H9 (cell line): ENCODE data around the gene LRRK1. TPM values are rescaled to one million over a fixed set of nuclear protein-coding genes. Genes with fewer than 3 reads are reported as not detected.

Source experiments
- DNase-seq: peaks from one replicate; pipeline ENCODE4 v3.0.0-alpha.2; 2017
- H2AFZ ChIP-seq: one replicate; pipeline ENCODE4 v1.6.1; 2013; ENCODE audit warnings: mild to moderate bottlenecking, low read length, control low read depth, moderate library complexity
- H2AK5ac ChIP-seq: 2 replicates; pipeline ENCODE4 v1.6.1; 2013; ENCODE audit warnings: low read length, control low read depth, mixed read lengths; ENCODE audit not compliant: insufficient read length
- H2BK120ac ChIP-seq: one replicate; pipeline ENCODE4 v1.6.1; 2013; ENCODE audit warnings: low read depth, mild to moderate bottlenecking, low read length, control low read depth, inconsistent platforms; ENCODE audit not compliant: poor library complexity, severe bottlenecking
- H2BK12ac ChIP-seq: 2 replicates; pipeline ENCODE4 v1.6.1; 2013; ENCODE audit warnings: low read length, control low read depth, mixed read lengths, low read depth; ENCODE audit not compliant: insufficient read length
- H2BK15ac ChIP-seq: 2 replicates; pipeline ENCODE4 v1.6.1; 2013; ENCODE audit warnings: low read depth, low read length, control low read depth
- H2BK20ac ChIP-seq: one replicate; pipeline ENCODE4 v1.6.1; 2013; ENCODE audit warnings: low read depth, mild to moderate bottlenecking, low read length, control low read depth, inconsistent platforms; ENCODE audit not compliant: poor library complexity, severe bottlenecking
- H2BK5ac ChIP-seq: 2 replicates; pipeline ENCODE4 v1.6.1; 2013; ENCODE audit warnings: low read length, control low read depth, mixed read lengths; ENCODE audit not compliant: insufficient read length
- H3K14ac ChIP-seq: 2 replicates; pipeline ENCODE4 v1.6.1; 2013; ENCODE audit warnings: low read length, control low read depth; ENCODE audit not compliant: insufficient read depth
- H3K18ac ChIP-seq: 2 replicates; pipeline ENCODE4 v1.6.1; 2013; ENCODE audit warnings: low read depth, mild to moderate bottlenecking, mixed read lengths, low read length, control low read depth; ENCODE audit not compliant: insufficient read length
- H3K23ac ChIP-seq: 2 replicates; pipeline ENCODE4 v1.6.1; 2013; ENCODE audit warnings: low read length, control low read depth, mixed read lengths, low read depth; ENCODE audit not compliant: insufficient read length
- H3K23me2 ChIP-seq: 2 replicates; pipeline ENCODE4 v1.6.1; 2013; ENCODE audit warnings: low read depth, mild to moderate bottlenecking, mixed read lengths, low read length, control low read depth; ENCODE audit not compliant: insufficient read length, poor library complexity, severe bottlenecking
- H3K27ac ChIP-seq: 2 replicates; pipeline ENCODE4 v1.5.1; 2013; ENCODE audit warnings: low read length, control low read depth, mixed read lengths, low read depth; ENCODE audit not compliant: insufficient read length
- H3K27me3 ChIP-seq: 2 replicates; pipeline ENCODE4 v1.6.1; 2013; ENCODE audit warnings: low read length, control low read depth, inconsistent platforms; ENCODE audit not compliant: insufficient read depth
- H3K4ac ChIP-seq: 2 replicates; pipeline ENCODE4 v1.6.1; 2013; ENCODE audit warnings: low read depth, mild to moderate bottlenecking, control low read depth, inconsistent platforms, low read length, moderate library complexity
- H3K4me1 ChIP-seq: 2 replicates; pipeline ENCODE4 v1.6.1; 2013; ENCODE audit warnings: low read length, control low read depth, inconsistent platforms; ENCODE audit not compliant: insufficient read depth
- H3K4me2 ChIP-seq: 2 replicates; pipeline ENCODE4 v1.6.1; 2013; ENCODE audit warnings: low read length, control low read depth, mixed read lengths; ENCODE audit not compliant: insufficient read length, insufficient read depth
- H3K56ac ChIP-seq: 2 replicates; pipeline ENCODE4 v1.6.1; 2013; ENCODE audit warnings: low read depth, mild to moderate bottlenecking, mixed read lengths, low read length, control low read depth; ENCODE audit not compliant: insufficient read length
- H3K79me1 ChIP-seq: 2 replicates; pipeline ENCODE4 v1.6.1; 2013; ENCODE audit warnings: low read depth, mild to moderate bottlenecking, moderate library complexity, low read length, control low read depth, inconsistent platforms; ENCODE audit not compliant: insufficient read depth, poor library complexity, severe bottlenecking
- H3K79me2 ChIP-seq: 2 replicates; pipeline ENCODE4 v1.6.1; 2013; ENCODE audit warnings: low read length, control low read depth, inconsistent platforms; ENCODE audit not compliant: insufficient read depth
- H3K9ac ChIP-seq: 2 replicates; pipeline ENCODE4 v1.6.1; 2013; ENCODE audit warnings: low read length, control low read depth, mixed read lengths; ENCODE audit not compliant: insufficient read length; ENCODE audit errors: extremely low read depth
- H3K9me3 ChIP-seq: one replicate; pipeline ENCODE4 v1.6.1; 2013; ENCODE audit warnings: low read depth, low read length, inconsistent platforms; ENCODE audit not compliant: control insufficient read depth
- H3T11ph ChIP-seq: one replicate; pipeline ENCODE4 v1.6.1; 2013; ENCODE audit warnings: mild to moderate bottlenecking, low read length, control low read depth, inconsistent platforms
- H4K20me1 ChIP-seq: one replicate; pipeline ENCODE4 v1.6.1; 2013; ENCODE audit not compliant: control insufficient read depth, insufficient read length, insufficient read depth
- H4K5ac ChIP-seq: 2 replicates; pipeline ENCODE4 v1.6.1; 2013; ENCODE audit warnings: low read depth, mild to moderate bottlenecking, mixed read lengths, low read length, control low read depth; ENCODE audit not compliant: insufficient read length
- H4K8ac ChIP-seq: replicated peaks from 2 replicates; pipeline ENCODE4 v1.6.1; 2013; ENCODE audit warnings: low read length, control low read depth, mixed read lengths, low read depth; ENCODE audit not compliant: insufficient read length
- H4K91ac ChIP-seq: 2 replicates; pipeline ENCODE4 v1.6.1; 2013; ENCODE audit warnings: low read depth, mild to moderate bottlenecking, moderate library complexity, mixed read lengths, low read length, control low read depth; ENCODE audit not compliant: insufficient read length
- H3K27ac Mint-ChIP-seq, 3 experiments: 2 replicates in 2 of 3; 3 replicates in 1 of 3; pipeline ENCODE4 v1.8.0; 2020 to 2021; ENCODE audit warnings: mixed read lengths in 3 of 3, mild to moderate bottlenecking in 1 of 3, moderate library complexity in 1 of 3
- H3K27me3 Mint-ChIP-seq: 2 replicates; pipeline ENCODE4 v1.8.0; 2021; ENCODE audit warnings: low read depth, mild to moderate bottlenecking, moderate library complexity, mixed read lengths
- H3K36me3 Mint-ChIP-seq, 3 experiments: 2 replicates in 2 of 3; 3 replicates in 1 of 3; pipeline ENCODE4 v1.8.0; 2020 to 2021; ENCODE audit warnings: low read depth in 3 of 3, mixed read lengths in 3 of 3; ENCODE audit not compliant: insufficient read depth in 1 of 3
- H3K4me1 Mint-ChIP-seq, 2 experiments: 2 replicates each; pipeline ENCODE4 v1.8.0; 2020; ENCODE audit warnings: mixed read lengths in 2 of 2
- H3K4me3 Mint-ChIP-seq, 2 experiments: 2 replicates in 1 of 2; 3 replicates in 1 of 2; pipeline ENCODE4 v1.8.0; 2020 to 2021; ENCODE audit warnings: mild to moderate bottlenecking in 2 of 2, mixed read lengths in 2 of 2, moderate library complexity in 1 of 2
- H3K9me3 Mint-ChIP-seq, 2 experiments: 2 replicates in 1 of 2; 3 replicates in 1 of 2; pipeline ENCODE4 v1.8.0; 2020; ENCODE audit warnings: mild to moderate bottlenecking in 2 of 2, mixed read lengths in 2 of 2, moderate library complexity in 1 of 2
- CTCF ChIP-seq: fragments of 200-600 bp; sonication (generic); conservative IDR thresholded peaks from 3 replicates; pipeline ENCODE4 v1.8.0; 2021; ENCODE audit warnings: antibody characterized with exemption, mild to moderate bottlenecking
- WGBS: extraction: QIAGEN DNeasy Blood & Tissue Kit; methylation state at CpG from one replicate; pipeline ENCODE4 v1.1.7; 2013; ENCODE audit warnings: missing lambda C conversion rate, low lambda C conversion rate, mixed read lengths; ENCODE audit not compliant: insufficient read length; ENCODE audit errors: extremely low coverage; 5-methylcytosine and 5-hydroxymethylcytosine counted together
- total RNA-seq: library from RNA; stranded (reverse); gene quantifications from 2 replicates; pipeline ENCODE4 v1.2.1, GENCODE V29; 2021

Gene LRRK1
- total RNA-seq, 1 experiment from 2014 or later, result 4.0 TPM

DNA sequence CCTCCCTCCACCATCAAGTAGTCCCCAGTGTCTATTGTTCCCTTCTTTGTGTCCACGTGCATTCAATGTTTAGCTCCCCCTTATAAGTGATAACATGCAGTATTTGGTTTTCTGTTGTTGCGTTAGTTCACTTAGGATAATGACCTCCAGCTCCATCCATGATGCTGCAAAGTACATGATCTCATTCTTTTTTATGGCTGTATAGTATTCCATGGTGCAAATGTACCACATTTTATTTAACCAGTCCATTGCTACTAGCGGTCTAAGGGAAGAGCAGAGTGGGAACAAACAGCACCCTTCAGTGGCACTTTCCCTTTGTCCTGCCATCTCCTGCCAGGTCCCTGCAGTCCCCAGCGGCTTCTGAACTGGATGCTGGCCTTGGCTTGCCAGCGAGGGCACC is 69.1 kb downstream of the LRRK1 start:
- H3K36me3 Mint-ChIP-seq, result no peaks in the 10 kb centered on the region
- WGBS, result no CpG with 5 or more reads among the region's 5 CpGs

More for the DNA sequence above, 69.1 kb downstream of the LRRK1 start:
- H3K4me2 ChIP-seq, result no peak overlapping the region
- no peak for TF ChIP-seq CTCF
- H3K79me1 ChIP-seq, result no peaks in the 10 kb centered on the region
- no peak overlapping the region for H3K27ac ChIP-seq
- H3K79me2 ChIP-seq, result no peaks in the 10 kb centered on the region
- no peak overlapping the region for H3K56ac ChIP-seq
- no peak overlapping the region for H2BK5ac ChIP-seq
- H3K27me3 Mint-ChIP-seq, result peaks cover 8% of the 10 kb centered on the region
- H2BK20ac ChIP-seq, result no peak overlapping the region
- no peak overlapping the region for H3K14ac ChIP-seq
- H3K27me3 ChIP-seq, result no peaks in the 10 kb centered on the region
- no peaks in the 10 kb centered on the region for H3K4me1 ChIP-seq
- no peak overlapping the region for H3K27ac Mint-ChIP-seq
- H2BK15ac ChIP-seq, result no peak overlapping the region
- H4K91ac ChIP-seq, result no peak overlapping the region
- no peak overlapping the region for H4K8ac ChIP-seq
- no peaks in the 10 kb centered on the region; a peak in 1 of 5 replicates for H3K9me3 Mint-ChIP-seq
- no peak overlapping the region for H3K4me3 Mint-ChIP-seq
- DNase-seq, result no peak
- H2BK120ac ChIP-seq, result no peak overlapping the region
- H3K9me3 ChIP-seq, result no peaks in the 10 kb centered on the region
- H3T11ph ChIP-seq, result no peak overlapping the region
- peaks cover 14 to 16% of the 10 kb centered on the region in 2 experiments for H3K4me1 Mint-ChIP-seq
- H4K20me1 ChIP-seq, result no peaks in the 10 kb centered on the region
- no peaks in the 10 kb centered on the region for H3K23me2 ChIP-seq
- H4K5ac ChIP-seq, result no peak overlapping the region
- H3K9ac ChIP-seq, result no peak overlapping the region
- no peak overlapping the region for H2AFZ ChIP-seq
- H2AK5ac ChIP-seq, result no peak overlapping the region
- H3K18ac ChIP-seq, result no peak overlapping the region
- H2BK12ac ChIP-seq, result no peak overlapping the region
- no peak overlapping the region for H3K23ac ChIP-seq
- no peak overlapping the region for H3K4ac ChIP-seq
